Measurements from ENCODE around the gene CDH13. TPM values are rescaled to one million over a fixed set of nuclear protein-coding genes. Genes with fewer than 3 reads are reported as not detected.

The CDH13 gene
- total and polyA plus RNA-seq, 2 of the 8 experiments (the other 6 are each of a cell fraction or from before 2014, with no cell fraction given) = 2.3 to 2.4 TPM

- TF ChIP-seq ATF2 (IDR thresholded peaks at IDR 0.05; ENCODE audit: low read length) = no peak
- TF ChIP-seq ASH2L (IDR thresholded peaks at IDR 0.05; ENCODE audit: low read length) = no peak
- no peak for TF ChIP-seq SRF (IDR thresholded peaks at IDR 0.05; ENCODE audit: low read depth, low read length)
- no peak for TF ChIP-seq CTCF (IDR thresholded peaks at IDR 0.05; ENCODE audit: control extremely low read depth in 1 of 3, insufficient read depth in 1 of 3, low read depth in 1 of 3, low read length in 3 of 3)
- TF ChIP-seq BRCA1 (IDR thresholded peaks at IDR 0.05; ENCODE audit: low read depth, low read length) = no peak
- TF ChIP-seq FOSL1 (IDR thresholded peaks at IDR 0.05; ENCODE audit: insufficient read depth, low read depth, low read length) = no peak
- no peak for TF ChIP-seq MAFK (IDR thresholded peaks at IDR 0.05; ENCODE audit: low read depth, low read length)
Measured at GRCh38 chr16:82814059-82814458, 187.3 kb downstream of the CDH13 start (continued).
